Measurements from ENCODE around the gene NUDT1.

Gene NUDT1

DNA sequence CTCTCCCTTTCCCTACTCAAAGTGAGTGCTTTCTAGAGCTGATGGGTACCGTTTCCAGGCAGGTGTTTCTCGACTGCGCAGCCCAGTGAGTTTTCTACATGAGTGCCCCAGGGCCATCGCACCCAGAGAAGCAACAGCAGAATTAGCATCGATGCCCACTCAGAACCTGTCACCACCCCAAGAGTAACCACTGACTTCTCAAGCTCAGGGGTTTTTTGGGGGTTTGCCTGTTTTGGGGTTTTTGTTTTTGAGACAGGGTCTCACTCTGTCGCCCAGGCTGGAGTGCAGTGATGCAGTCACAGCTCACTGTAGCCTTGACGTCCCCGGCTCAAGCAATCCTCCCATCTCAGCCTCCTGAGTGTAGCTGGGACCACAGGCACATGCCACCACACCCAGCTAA is 46.5 kb downstream of the NUDT1 start:
- DNase-seq (ENCODE audit: low read depth), result no peak
- TF ChIP-seq, protein P1, sequence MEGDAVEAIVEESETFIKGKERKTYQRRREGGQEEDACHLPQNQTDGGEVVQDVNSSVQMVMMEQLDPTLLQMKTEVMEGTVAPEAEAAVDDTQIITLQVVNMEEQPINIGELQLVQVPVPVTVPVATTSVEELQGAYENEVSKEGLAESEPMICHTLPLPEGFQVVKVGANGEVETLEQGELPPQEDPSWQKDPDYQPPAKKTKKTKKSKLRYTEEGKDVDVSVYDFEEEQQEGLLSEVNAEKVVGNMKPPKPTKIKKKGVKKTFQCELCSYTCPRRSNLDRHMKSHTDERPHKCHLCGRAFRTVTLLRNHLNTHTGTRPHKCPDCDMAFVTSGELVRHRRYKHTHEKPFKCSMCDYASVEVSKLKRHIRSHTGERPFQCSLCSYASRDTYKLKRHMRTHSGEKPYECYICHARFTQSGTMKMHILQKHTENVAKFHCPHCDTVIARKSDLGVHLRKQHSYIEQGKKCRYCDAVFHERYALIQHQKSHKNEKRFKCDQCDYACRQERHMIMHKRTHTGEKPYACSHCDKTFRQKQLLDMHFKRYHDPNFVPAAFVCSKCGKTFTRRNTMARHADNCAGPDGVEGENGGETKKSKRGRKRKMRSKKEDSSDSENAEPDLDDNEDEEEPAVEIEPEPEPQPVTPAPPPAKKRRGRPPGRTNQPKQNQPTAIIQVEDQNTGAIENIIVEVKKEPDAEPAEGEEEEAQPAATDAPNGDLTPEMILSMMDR (IDR thresholded peaks at IDR 0.05; ENCODE audit: control insufficient read depth, insufficient read depth, low read depth, low read length, missing control alignments), result no peak
- no peak overlapping the region for H3K4me3 ChIP-seq (ENCODE audit: control insufficient read depth, low read depth, low read length)

- no peak for DNase-seq (ENCODE audit: low read depth)
- TF ChIP-seq, protein P1 (IDR thresholded peaks at IDR 0.05; ENCODE audit: control insufficient read depth, insufficient read depth, low read depth, low read length, missing control alignments), result no peak
Measured at GRCh38 chr7:2289111-2289586, 47.1 kb downstream of the NUDT1 start.

DNA sequence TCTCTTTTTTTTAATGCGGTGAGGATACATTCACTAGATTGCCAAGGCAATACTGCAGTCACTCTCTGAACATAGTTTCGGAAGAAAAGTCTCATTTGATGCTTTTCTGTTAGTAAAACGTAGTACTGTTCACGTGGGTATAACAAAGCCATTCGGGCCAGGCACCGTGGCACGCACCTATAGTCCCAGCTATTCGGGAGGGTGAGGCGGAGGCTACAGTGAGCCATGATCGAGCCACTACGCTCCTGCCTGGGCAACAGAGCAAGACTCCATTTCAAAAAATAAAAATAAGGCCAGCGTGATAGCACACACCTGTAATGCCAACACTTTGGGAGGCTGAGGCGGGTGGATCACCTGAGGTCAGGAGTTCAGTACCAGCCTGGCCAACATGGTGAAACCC is 47.6 kb downstream of the NUDT1 start:
- TF ChIP-seq, protein P1 (IDR thresholded peaks at IDR 0.05; ENCODE audit: control insufficient read depth, insufficient read depth, low read depth, low read length, missing control alignments), result no peak
- no peak for DNase-seq (ENCODE audit: low read depth)
- H3K4me3 ChIP-seq (ENCODE audit: control insufficient read depth, low read depth, low read length), result no peak overlapping the region

More at GRCh38 chr7:2289111-2289586, 47.1 kb downstream of the NUDT1 start:
- H3K4me3 ChIP-seq (ENCODE audit: control insufficient read depth, low read depth, low read length), result no peak overlapping the region

- H3K4me3 ChIP-seq (ENCODE audit: control insufficient read depth, low read depth, low read length), result no peak overlapping the region
- TF ChIP-seq, protein P1 (IDR thresholded peaks at IDR 0.05; ENCODE audit: control insufficient read depth, insufficient read depth, low read depth, low read length, missing control alignments), result no peak
- no peak for DNase-seq (ENCODE audit: low read depth)
Measured at GRCh38 chr7:2290877-2291276, 48.9 kb downstream of the NUDT1 start.

GRCh38 chr7:2295936-2296620 is 54.1 kb downstream of the NUDT1 start:
- no peak for DNase-seq (ENCODE audit: low read depth)
- TF ChIP-seq, protein P1 (IDR thresholded peaks at IDR 0.05; ENCODE audit: control insufficient read depth, insufficient read depth, low read depth, low read length, missing control alignments), result no peak
- no peak overlapping the region for H3K4me3 ChIP-seq (ENCODE audit: control insufficient read depth, low read depth, low read length)

DNA sequence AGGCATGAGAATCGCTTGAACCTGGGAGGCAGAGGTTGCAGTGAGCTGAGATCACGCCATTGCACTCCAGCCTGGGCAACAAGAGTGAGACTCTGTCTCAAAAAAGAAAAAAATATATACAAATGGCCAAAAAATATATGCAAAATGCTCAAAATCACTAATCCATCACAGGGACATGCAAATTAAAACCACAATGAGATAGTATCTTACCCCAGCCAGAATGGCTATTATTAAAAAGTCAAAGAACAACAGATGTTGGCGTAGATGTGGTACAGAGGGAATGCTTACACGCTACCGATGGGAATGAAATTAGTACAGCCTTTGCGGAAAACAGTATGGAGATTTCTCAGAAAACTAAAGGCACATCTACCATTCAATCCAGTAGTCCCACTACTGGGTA is 54.8 kb downstream of the NUDT1 start:
- no peak for DNase-seq (ENCODE audit: low read depth)
- no peak overlapping the region for H3K4me3 ChIP-seq (ENCODE audit: control insufficient read depth, low read depth, low read length)
- TF ChIP-seq, protein P1 (IDR thresholded peaks at IDR 0.05; ENCODE audit: control insufficient read depth, insufficient read depth, low read depth, low read length, missing control alignments), result no peak

Measured in AG09309 (cell line).